ENCODE measurements around the gene OCEL1.

OCEL1 gene

DNA sequence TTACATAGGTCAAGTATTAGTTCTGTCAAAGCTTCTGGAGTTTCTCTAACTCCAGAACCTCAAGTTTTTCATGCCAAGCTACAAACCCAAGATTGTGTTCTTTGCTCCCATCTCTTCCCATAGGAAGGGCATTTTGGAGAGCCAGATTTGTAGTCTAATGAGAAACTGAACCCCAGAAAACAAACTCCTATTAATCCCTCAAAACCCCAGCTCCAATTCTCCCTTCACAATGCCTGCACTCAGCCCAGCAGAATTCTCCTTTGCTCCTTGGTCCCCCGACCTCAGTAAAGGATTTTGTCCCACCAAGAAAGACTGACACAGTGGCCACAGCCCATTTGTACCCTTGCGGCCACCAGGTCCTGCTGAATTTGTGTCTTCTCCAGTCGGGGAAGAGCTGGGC lies 30.1 kb downstream of the OCEL1 start:
- no peak overlapping the region for H2BK12ac ChIP-seq (ENCODE audit: low read length)
- H2AFZ ChIP-seq (ENCODE audit: insufficient read depth, low read length, poor library complexity) = no peak overlapping the region
- H3K18ac ChIP-seq (ENCODE audit: low read length) = no peak overlapping the region
- peaks cover 9% of the 10 kb centered on the region for H3K9me3 ChIP-seq (ENCODE audit: insufficient read depth, low read depth, low read length)
- H2AK5ac ChIP-seq (ENCODE audit: low read length) = no peak overlapping the region
- peak overlapping the region; percentile 4 for H4K91ac ChIP-seq (ENCODE audit: low read depth, low read length)
- no peak overlapping the region for H3K27ac ChIP-seq (ENCODE audit: low read depth, low read length)
- H3K27me3 ChIP-seq (ENCODE audit: insufficient read depth, low read length) = no peaks in the 10 kb centered on the region
- peaks cover 0 to 8% of the 10 kb centered on the region in 2 experiments for H3K4me1 ChIP-seq (ENCODE audit: control insufficient read depth in 1 of 2, insufficient read depth in 2 of 2, low read length in 2 of 2)
- H3K4me3 ChIP-seq (ENCODE audit: low read depth, low read length) = no peak overlapping the region
- no peak overlapping the region for H3K9ac ChIP-seq (ENCODE audit: low read length)
- peaks cover 5% of the 10 kb centered on the region for H3K79me1 ChIP-seq (ENCODE audit: low read length)
- no peak overlapping the region for H3K14ac ChIP-seq (ENCODE audit: low read length)
- no peak overlapping the region for H2BK5ac ChIP-seq (ENCODE audit: low read depth, low read length, poor library complexity)
- no peak overlapping the region for H4K8ac ChIP-seq (ENCODE audit: low read depth, low read length)
- whole genome bisulfite sequencing (ENCODE audit: extremely low coverage, insufficient coverage, insufficient read length) = no CpG with 5 or more reads among the region's 3 CpGs
- H3K79me2 ChIP-seq (ENCODE audit: control insufficient read depth, insufficient read depth, low read length, poor library complexity) = no peaks in the 10 kb centered on the region
- DNase-seq = no peak
- no peak overlapping the region for H4K12ac ChIP-seq (ENCODE audit: low read depth, low read length)
- H3K4ac ChIP-seq (ENCODE audit: low read depth, low read length) = no peak overlapping the region
- H3K4me2 ChIP-seq (ENCODE audit: low read length) = no peak overlapping the region
- H2BK120ac ChIP-seq (ENCODE audit: insufficient read depth, low read length, poor library complexity) = no peak overlapping the region
- H3K23ac ChIP-seq (ENCODE audit: low read length) = no peak overlapping the region
- peaks cover 8 to 11% of the 10 kb centered on the region in 2 experiments for H3K36me3 ChIP-seq (ENCODE audit: control insufficient read depth in 1 of 2, insufficient read depth in 2 of 2, low read length in 2 of 2)

DNA sequence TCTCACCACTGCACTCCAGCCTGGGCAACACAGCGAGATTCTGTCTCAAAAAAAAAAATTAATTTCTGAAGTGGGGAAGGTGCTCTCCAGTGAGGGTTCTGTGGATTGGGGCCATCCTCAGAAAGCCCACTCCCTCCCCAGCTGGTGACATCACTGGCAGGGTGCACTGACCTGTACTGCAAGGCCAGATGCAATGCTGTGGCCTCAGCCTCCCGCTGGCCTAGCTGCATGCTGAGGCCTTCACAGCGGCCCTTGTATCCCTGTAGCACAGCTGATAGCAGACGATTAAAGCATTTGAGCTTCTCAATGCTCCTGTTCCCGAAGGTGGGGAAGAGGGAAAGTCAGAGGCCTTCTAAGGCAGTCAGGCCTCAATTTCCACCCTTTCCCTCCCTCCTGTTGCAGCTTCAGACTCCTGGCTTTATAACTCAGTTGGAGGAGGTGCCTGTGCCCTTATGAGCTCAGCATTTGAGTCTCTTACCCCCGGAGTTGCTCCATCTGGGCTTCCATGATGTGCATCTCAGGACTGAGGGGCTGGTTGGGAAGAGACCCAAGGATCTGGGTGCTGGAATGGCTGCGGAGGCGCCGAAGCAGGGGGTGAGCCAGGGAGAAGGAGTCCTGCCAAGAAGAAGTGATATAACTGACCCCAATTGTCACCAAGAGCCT lies 33.2 kb downstream of the OCEL1 start:
- no peak overlapping the region for H2AFZ ChIP-seq (ENCODE audit: insufficient read depth, low read length, poor library complexity)
- H4K8ac ChIP-seq (ENCODE audit: low read depth, low read length) = no peak overlapping the region
- no peak overlapping the region for H2AK5ac ChIP-seq (ENCODE audit: low read length)
- peaks cover 12% of the 10 kb centered on the region for H3K79me1 ChIP-seq (ENCODE audit: low read length)
- no peak overlapping the region for H4K12ac ChIP-seq (ENCODE audit: low read depth, low read length)
- H3K4ac ChIP-seq (ENCODE audit: low read depth, low read length) = no peak overlapping the region
- H3K9ac ChIP-seq (ENCODE audit: low read length) = no peak overlapping the region
- no peaks in the 10 kb centered on the region for H3K79me2 ChIP-seq (ENCODE audit: control insufficient read depth, insufficient read depth, low read length, poor library complexity)
- no peak overlapping the region for H3K27ac ChIP-seq (ENCODE audit: low read depth, low read length)
- H3K4me1 ChIP-seq (ENCODE audit: control insufficient read depth in 1 of 2, insufficient read depth in 2 of 2, low read length in 2 of 2) = peaks cover 4 to 8% of the 10 kb centered on the region in 2 experiments
- H3K36me3 ChIP-seq (ENCODE audit: control insufficient read depth in 1 of 2, insufficient read depth in 2 of 2, low read length in 2 of 2) = peaks cover 8 to 11% of the 10 kb centered on the region in 2 experiments
- peaks cover 9% of the 10 kb centered on the region for H3K9me3 ChIP-seq (ENCODE audit: insufficient read depth, low read depth, low read length)
- no peak for DNase-seq
- H2BK120ac ChIP-seq (ENCODE audit: insufficient read depth, low read length, poor library complexity) = no peak overlapping the region
- H3K18ac ChIP-seq (ENCODE audit: low read length) = no peak overlapping the region
- WGBS (ENCODE audit: extremely low coverage, insufficient coverage, insufficient read length) = no CpG with 5 or more reads among the region's 9 CpGs
- H3K27me3 ChIP-seq (ENCODE audit: insufficient read depth, low read length) = no peaks in the 10 kb centered on the region
- no peak overlapping the region for H3K23ac ChIP-seq (ENCODE audit: low read length)
- H3K4me2 ChIP-seq (ENCODE audit: low read length) = no peak overlapping the region
- no peak overlapping the region for H4K91ac ChIP-seq (ENCODE audit: low read depth, low read length)
- H3K14ac ChIP-seq (ENCODE audit: low read length) = no peak overlapping the region
- H3K4me3 ChIP-seq (ENCODE audit: low read depth, low read length) = no peak overlapping the region
- H2BK5ac ChIP-seq (ENCODE audit: low read depth, low read length, poor library complexity) = no peak overlapping the region
- no peak overlapping the region for H2BK12ac ChIP-seq (ENCODE audit: low read length)

DNA sequence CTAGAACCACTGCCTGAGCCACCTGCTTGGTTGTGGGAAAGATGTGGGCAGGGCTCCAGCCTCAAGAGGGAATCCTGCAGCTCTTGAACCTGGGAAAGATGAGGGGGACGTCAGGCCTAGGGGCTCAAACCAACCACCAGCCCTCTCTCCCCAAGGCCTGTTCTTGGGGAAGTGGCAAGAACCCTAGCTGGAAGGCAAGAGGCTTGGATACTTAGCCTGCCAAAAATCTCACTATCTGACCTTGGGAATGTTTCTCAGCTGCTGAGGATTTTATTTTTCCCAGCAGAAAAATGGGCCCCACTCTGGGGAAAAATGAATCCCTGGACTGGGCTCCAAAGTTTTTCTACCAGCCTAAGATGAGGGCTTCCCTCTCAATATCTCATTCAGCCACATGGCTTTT lies 33.9 kb downstream of the OCEL1 start:
- Histone ChIP-seq H4K12ac (ENCODE audit: low read depth, low read length) (no peak overlapping the region), H2BK120ac (ENCODE audit: insufficient read depth, low read length, poor library complexity) (no peak overlapping the region), H3K14ac (ENCODE audit: low read length) (no peak overlapping the region), H3K23ac (ENCODE audit: low read length) (no peak overlapping the region), H4K8ac (ENCODE audit: low read depth, low read length) (no peak overlapping the region), H3K27ac (ENCODE audit: low read depth, low read length) (no peak overlapping the region), H3K4me2 (ENCODE audit: low read length) (no peak overlapping the region), H3K27me3 (ENCODE audit: insufficient read depth, low read length) (no peaks in the 10 kb centered on the region), H4K91ac (ENCODE audit: low read depth, low read length) (no peak overlapping the region), H2BK12ac (ENCODE audit: low read length) (no peak overlapping the region), H3K79me2 (ENCODE audit: control insufficient read depth, insufficient read depth, low read length, poor library complexity) (no peaks in the 10 kb centered on the region), H3K9me3 (ENCODE audit: insufficient read depth, low read depth, low read length) (peaks cover 9% of the 10 kb centered on the region), H3K4me3 (ENCODE audit: low read depth, low read length) (no peak overlapping the region), H3K4me1 (ENCODE audit: control insufficient read depth in 1 of 2, insufficient read depth in 2 of 2, low read length in 2 of 2) (peaks cover 10 to 11% of the 10 kb centered on the region in 2 experiments), H2AFZ (ENCODE audit: insufficient read depth, low read length, poor library complexity) (no peak overlapping the region), H3K79me1 (ENCODE audit: low read length) (peaks cover 17% of the 10 kb centered on the region), H2AK5ac (ENCODE audit: low read length) (no peak overlapping the region), H3K4ac (ENCODE audit: low read depth, low read length) (no peak overlapping the region), H3K9ac (ENCODE audit: low read length) (no peak overlapping the region), H3K36me3 (ENCODE audit: control insufficient read depth in 1 of 2, insufficient read depth in 2 of 2, low read length in 2 of 2) (peaks cover 8 to 11% of the 10 kb centered on the region in 2 experiments), H2BK5ac (ENCODE audit: low read depth, low read length, poor library complexity) (no peak overlapping the region), H3K18ac (ENCODE audit: low read length) (no peak overlapping the region)
- WGBS (ENCODE audit: extremely low coverage, insufficient coverage, insufficient read length) = no CpG with 5 or more reads among the region's 1 CpG
- no peak for DNase-seq

DNA sequence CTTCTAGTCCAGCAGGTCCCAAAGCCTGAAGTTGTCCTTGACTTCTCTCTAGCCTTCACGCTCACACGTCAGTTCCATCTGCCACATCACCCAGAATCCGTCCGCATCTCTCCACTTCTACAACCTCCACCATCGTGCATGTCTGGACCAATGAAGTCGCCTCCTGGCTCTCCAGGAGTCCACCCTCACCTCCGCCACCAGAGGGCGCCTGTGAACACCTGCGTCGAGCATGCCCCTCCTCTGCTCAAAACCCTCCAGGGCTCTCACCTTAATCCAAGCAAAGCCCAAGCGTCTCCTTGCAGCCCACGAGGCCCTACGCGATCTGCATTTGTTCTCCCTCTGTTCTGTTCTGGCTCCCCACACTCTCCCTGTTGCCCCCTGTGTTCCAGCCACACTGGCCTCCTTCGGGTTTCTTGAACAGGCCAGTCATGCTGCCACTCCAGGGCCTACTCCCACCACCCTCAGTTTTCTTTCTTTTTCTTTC lies 34.9 kb downstream of the OCEL1 start:
- Histone ChIP-seq H4K12ac (ENCODE audit: low read depth, low read length) (no peak overlapping the region), H3K4me2 (ENCODE audit: low read length) (no peak overlapping the region), H3K27ac (ENCODE audit: low read depth, low read length) (no peak overlapping the region), H2BK12ac (ENCODE audit: low read length) (no peak overlapping the region), H3K79me1 (ENCODE audit: low read length) (peaks cover 21% of the 10 kb centered on the region), H3K9ac (ENCODE audit: low read length) (no peak overlapping the region), H3K4me1 (ENCODE audit: control insufficient read depth in 1 of 2, insufficient read depth in 2 of 2, low read length in 2 of 2) (peaks cover 9 to 13% of the 10 kb centered on the region in 2 experiments), H2AK5ac (ENCODE audit: low read length) (no peak overlapping the region), H4K91ac (ENCODE audit: low read depth, low read length) (no peak overlapping the region), H3K27me3 (ENCODE audit: insufficient read depth, low read length) (no peaks in the 10 kb centered on the region), H3K18ac (ENCODE audit: low read length) (no peak overlapping the region), H2BK120ac (ENCODE audit: insufficient read depth, low read length, poor library complexity) (no peak overlapping the region), H3K23ac (ENCODE audit: low read length) (no peak overlapping the region), H3K36me3 (ENCODE audit: control insufficient read depth in 1 of 2, insufficient read depth in 2 of 2, low read length in 2 of 2) (peaks cover 8 to 11% of the 10 kb centered on the region in 2 experiments), H2BK5ac (ENCODE audit: low read depth, low read length, poor library complexity) (no peak overlapping the region), H3K4ac (ENCODE audit: low read depth, low read length) (no peak overlapping the region), H3K9me3 (ENCODE audit: insufficient read depth, low read depth, low read length) (peaks cover 9% of the 10 kb centered on the region), H2AFZ (ENCODE audit: insufficient read depth, low read length, poor library complexity) (peak overlapping the region; percentile 9), H3K4me3 (ENCODE audit: low read depth, low read length) (no peak overlapping the region), H3K79me2 (ENCODE audit: control insufficient read depth, insufficient read depth, low read length, poor library complexity) (no peaks in the 10 kb centered on the region), H3K14ac (ENCODE audit: low read length) (no peak overlapping the region), H4K8ac (ENCODE audit: low read depth, low read length) (no peak overlapping the region)
- WGBS (ENCODE audit: extremely low coverage, insufficient coverage, insufficient read length) = no CpG with 5 or more reads among the region's 15 CpGs
- DNase-seq = peak; percentile 88 to 96
